NT2/D1 (cell line): ENCODE measurements around the gene CMTM1.

Experiments used
- SUZ12 ChIP-seq: IDR thresholded peaks from 2 replicates; pipeline ENCODE4 v1.6.1; 2011; ENCODE audit not compliant: insufficient read length, insufficient read depth; ENCODE audit errors: extremely low read depth
- ZNF274 ChIP-seq: IDR thresholded peaks from 2 replicates; pipeline ENCODE4 v1.6.1; 2011; ENCODE audit warnings: mild to moderate bottlenecking, low read depth, low read length

DNA sequence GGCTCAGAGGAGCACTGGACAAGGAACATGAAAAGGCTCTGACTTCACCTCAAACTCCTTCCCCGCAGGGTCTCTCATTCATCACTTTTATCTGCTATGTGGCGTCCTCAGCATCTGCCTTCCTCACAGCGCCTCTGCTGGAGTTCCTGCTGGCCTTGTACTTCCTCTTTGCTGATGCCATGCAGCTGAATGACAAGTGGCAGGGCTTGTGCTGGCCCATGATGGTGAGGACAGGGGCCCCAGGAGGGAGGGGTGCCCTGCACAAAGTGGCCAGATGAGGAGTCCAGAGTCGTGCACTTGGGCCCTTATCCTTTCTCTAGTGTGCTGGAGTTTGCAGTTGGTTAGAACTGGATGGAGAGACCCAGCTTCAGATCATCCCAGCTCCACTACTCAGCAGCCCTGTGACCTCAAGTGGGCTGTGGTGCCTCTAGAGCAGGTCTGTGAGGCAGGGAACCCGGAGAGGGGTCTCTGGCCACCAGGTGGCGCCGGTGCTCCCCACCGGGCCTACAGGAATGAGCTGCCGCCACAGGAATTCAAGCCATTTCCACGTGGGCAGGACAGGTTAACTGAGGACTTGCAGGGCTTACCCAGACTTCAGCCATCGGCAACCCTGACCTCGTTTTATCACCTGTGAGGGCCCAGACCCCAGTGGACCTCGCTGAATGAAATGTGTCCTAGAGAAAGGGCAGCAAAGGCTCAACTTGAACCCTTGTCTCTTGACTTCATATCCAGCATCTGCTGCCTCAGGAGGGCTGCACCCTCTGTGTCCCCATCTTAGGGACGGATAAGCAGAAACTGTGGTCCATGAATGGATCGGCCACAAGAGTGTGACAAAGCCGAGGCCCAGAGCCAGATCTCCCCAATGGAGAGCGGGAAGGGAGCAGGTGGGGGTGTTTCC, 42.3 kb downstream of the CMTM1 start:
- TF ChIP-seq SUZ12 (no peak), ZNF274 (no peak)
